HK-2 (cell line): Measurements from ENCODE around the gene PRM1.

ENCODE experiments used
- DNase-seq: peaks from one replicate; pipeline ENCODE4 v3.0.0-alpha.2; 2018; ENCODE audit not compliant: unreplicated experiment

The PRM1 gene

GRCh38 chr16:11253995-11254912 is 26.9 kb downstream of the PRM1 start:
- no peak for DNase-seq

GRCh38 chr16:11253009-11253994 is 27.8 kb downstream of the PRM1 start:
- no peak for DNase-seq

- no peak for DNase-seq
Measured at GRCh38 chr16:11252482-11252931, 28.6 kb downstream of the PRM1 start.

GRCh38 chr16:11251525-11252481 is 29.3 kb downstream of the PRM1 start:
- no peak for DNase-seq

GRCh38 chr16:11250786-11251524 is 30.2 kb downstream of the PRM1 start:
- DNase-seq, result no peak

DNA sequence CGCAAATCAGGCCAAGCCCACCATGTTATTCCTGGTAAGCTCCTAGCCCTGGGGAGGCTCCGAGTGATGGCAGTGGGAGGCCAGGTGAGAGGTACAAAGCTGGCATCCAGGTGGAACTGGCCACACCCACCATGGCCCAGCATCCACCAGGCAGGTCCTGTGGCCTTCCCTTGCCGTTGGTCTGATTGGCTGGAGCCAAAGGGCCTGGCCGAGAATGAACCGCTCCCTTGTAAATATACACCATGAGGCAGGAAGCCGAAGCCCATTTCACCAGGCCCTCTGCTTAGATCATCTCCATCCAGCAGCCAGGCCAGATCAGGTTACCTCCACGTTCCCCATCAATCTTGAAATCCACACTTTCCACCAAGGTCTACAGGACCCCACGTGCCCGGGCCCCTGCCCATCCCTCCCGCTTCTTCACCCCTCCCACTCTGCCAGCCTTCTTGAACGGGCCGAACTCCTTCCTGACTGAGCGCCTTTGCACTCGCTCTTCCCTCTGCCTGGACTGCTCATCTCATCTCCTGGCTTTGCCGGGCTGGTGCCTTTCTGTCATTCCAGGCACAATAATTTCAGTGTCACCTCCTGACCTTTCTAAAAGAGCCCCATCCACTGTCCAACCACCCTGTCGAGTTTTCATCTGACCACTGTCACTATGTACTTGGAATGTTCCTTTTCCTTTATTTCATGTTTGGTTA is 30.9 kb downstream of the PRM1 start:
- no peak for DNase-seq

DNA sequence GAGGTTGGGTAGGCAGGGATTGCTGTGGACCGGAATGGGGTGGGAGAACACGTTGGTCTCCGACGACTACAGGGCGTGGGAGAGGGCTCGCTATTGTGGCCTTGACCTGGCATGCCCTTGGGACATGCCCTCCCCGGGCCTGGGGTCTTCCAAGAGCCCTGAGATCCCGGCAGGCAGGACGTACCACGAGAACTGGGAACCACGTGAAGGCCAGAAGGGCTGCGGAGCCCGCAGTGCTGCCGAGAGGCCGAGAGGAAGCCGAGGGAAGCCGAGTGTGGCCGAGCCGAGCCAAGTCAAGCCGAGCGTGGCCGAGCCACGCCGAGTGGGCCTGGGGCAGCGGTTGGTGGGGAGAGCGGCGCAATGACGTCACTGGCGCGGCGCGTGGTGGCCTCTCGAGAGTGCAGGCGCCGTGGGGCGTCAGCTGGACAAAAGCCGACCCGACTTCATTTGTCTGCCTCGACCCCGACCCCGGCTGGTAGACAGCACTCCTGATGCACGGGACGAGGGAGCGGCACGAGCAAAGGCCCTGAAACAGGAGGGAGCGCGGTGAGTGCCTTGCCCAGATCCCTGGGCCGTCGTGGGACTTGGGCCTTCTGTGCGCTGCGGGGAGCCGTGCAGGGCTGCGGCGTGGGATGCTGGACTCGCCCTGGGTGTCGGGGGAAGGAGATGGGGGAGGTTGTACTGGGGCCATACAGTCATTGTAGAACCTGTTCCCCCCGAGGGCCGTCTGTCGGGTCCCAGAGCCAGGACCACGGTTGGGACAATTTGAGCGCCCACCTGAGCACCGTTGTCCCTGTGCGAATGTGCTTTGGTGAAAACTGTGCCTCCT is 31.7 kb downstream of the PRM1 start:
- no peak for DNase-seq

DNA sequence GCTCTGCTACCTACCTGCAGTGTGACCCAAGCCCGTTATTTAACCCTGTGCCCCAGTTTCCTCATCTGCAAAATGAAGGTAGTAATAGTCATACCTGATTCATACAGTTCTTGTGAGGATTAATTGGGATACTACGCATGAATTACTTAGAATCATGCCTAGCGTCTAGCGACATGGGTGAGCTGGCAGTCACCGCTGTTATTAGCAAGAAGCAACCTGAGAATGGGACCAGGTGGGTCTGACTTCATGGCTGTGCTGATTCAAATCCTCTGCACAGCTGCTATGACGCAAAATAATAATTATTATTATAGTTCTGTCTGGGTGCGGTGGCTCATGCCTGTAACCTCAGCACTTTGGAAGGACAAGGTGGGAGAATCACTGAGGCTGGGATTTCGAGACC is 33.0 kb downstream of the PRM1 start:
- DNase-seq, result no peak

- no peak for DNase-seq
Measured at GRCh38 chr16:11245988-11246387, 35.1 kb downstream of the PRM1 start.

GRCh38 chr16:11245222-11245737 is 35.9 kb downstream of the PRM1 start:
- no peak for DNase-seq

DNA sequence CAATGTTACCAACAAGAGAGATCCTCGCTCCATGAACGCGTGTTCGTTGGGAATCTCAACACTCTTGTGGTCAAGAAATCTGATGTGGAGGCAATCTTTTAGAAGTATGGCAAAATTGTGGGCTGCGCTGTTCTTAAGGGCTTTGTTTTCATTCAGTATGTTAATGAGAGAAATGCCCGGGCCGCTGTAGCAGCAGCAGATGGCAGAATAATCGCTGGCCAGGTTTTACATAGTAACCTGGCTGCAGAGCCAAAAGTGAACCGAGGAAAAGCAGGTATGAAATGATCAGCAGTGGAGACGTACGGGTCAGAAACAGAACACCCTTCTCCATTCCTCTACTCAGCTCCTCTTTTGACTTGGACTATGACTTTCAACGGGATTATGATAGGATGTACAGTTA is 38.5 kb downstream of the PRM1 start:
- DNase-seq, result no peak

DNA sequence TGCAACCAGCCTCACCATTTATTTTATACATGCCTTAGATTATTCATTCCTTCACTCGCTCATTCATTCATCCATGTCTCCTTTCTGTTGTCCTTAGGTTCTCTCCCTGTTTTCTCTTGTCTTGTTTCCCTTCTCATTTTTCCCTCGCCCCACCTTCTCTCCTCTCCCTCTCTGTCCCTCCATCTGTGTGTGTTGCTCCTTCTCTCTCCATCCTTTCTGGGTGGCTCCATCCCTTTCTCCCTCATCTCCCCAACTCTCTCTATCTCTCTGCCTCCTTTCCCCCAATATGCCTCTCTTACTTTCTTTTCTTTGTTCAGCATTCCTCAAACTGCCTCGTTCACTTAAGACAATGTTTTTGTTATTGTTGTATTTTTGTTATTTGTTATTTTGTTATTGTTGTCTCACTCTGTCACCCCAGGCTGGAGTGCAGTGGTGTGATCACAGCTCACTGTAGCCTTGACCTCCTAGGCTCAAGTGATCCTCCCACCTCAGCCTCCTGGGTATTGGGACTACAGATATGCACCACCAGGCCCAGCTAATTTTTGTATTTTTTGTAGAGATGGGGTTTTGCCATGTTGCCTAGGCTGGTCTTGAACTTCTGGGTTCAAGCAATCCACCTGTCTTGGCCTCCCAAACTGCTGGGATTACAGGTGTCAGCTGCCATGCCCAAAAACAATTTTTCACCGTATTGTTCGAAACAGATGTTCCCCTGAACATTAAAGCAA is 39.5 kb downstream of the PRM1 start:
- no peak for DNase-seq

DNA sequence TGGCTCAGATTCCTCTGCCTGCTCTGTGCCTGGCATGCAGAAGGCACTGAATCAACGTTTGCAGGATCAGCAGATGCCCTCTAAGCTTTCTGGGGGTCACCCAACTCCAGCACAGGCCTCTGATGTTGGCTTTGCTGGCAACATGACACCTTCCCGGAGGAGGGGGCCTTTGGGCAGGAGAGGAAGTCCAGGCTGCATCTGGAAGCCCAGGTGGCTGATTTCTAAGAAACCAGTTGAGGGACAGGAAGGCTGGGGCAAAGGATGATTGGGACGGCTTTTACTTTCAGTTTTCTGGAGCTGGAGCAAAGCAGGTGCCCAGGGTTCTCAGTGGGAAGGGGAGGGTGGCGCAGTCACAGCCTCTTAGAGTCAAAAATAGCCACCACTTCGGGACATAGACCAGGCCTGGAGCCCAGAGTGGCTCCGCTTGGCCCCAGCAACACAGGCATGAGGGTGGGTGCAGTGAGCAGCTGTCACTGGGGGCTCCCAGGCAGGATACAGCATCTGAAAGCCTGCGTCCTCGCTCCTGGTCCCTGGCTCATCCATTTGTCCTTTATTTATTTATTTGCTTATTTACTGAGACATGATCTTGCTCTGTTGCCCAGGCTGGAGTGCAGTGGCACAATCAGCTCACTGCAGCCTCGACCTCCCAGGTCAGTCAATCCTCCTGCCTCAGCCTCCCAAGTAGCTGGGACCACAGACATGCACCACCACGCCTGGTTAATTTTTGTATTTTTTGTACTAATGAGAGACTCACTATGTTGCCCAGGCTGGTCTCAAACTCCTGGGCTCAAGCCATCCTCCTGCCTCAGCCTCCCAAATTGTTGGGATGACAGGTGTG is 40.3 kb downstream of the PRM1 start:
- no peak for DNase-seq

DNA sequence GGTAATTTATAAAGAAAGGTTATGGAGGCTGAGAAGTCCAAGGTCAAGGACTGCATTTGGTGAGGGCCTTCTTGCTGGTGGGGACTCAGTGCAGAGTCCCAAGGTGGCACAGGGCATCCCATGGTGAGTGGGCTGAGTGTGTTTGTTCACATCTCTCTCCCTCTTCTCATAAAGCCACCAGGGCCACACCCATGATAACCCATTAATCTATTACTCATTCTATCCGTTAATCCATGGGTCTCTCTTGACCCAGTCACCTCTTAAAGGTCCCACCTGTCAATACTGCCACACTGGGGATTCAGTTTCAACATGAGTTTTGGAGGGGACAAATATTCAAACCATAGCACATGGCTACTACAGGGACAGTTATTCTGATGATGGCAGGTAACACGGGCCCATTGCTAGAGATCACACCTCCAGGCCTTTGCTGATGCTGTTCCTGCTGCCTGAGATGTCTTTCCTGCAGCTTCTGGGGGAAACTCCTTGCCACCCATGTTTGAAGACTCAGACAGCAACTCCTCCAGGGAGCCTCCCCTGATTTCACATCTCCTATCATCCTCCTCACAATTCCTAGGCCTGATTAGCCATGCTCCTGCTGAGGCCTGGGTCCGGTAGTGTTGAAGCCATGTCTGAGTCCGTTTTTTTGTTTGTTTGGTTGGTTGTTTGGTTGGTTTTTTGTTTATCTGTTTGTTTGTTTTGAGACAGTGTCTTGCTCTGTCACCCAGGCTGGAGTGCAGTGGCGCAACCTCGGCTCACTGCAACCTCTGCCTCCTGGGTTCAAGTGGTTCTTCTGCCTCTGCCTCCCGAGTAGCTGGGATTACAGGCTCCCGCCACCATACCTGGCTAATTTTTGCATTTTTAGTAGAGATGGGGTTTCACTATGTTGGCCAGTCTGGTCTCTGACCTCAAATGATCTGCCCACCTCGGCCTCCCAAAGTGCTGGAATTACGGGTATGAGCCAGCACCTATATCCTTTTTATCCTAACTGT is 41.2 kb downstream of the PRM1 start:
- DNase-seq, result no peak

- no peak for DNase-seq
Measured at GRCh38 chr16:11238272-11239202, 42.6 kb downstream of the PRM1 start.
